Calu3 (cell line): ENCODE measurements around the gene DUSP7. TPM values are rescaled to one million over a fixed set of nuclear protein-coding genes. Genes with fewer than 3 reads are reported as not detected.

Experiments used
- BruUV-seq: library from RNA; stranded (reverse); fragments of 400-500 nt; replicated peaks from 2 replicates; lab custom pipeline; 2021; lab: Mats Ljungman, UMichigan
- CTCF ChIA-PET: fragments of 300-600 bp; sonication (Branson Sonifier 250); formaldehyde crosslinking; loops from one replicate; lab custom pipeline; 2022; ENCODE audit warnings: antibody characterized with exemption; lab: Charles Lee
- DNase-seq: peaks from one replicate; pipeline ENCODE4 v3.0.0; 2022
- H3K27ac Mint-ChIP-seq: one replicate; pipeline ENCODE4 v1.8.0; 2022; ENCODE audit warnings: mixed read lengths; ENCODE audit not compliant: unreplicated experiment
- H3K27me3 Mint-ChIP-seq: one replicate; pipeline ENCODE4 v1.8.0; 2022; ENCODE audit warnings: mixed read lengths; ENCODE audit not compliant: unreplicated experiment
- H3K36me3 Mint-ChIP-seq: one replicate; pipeline ENCODE4 v1.8.0; 2022; ENCODE audit warnings: mild to moderate bottlenecking, moderate library complexity, mixed read lengths; ENCODE audit not compliant: insufficient read depth, unreplicated experiment
- H3K4me1 Mint-ChIP-seq: one replicate; pipeline ENCODE4 v1.8.0; 2022; ENCODE audit warnings: mild to moderate bottlenecking, low read depth, mixed read lengths; ENCODE audit not compliant: unreplicated experiment
- H3K4me3 Mint-ChIP-seq: one replicate; pipeline ENCODE4 v1.8.0; 2022; ENCODE audit warnings: mild to moderate bottlenecking, low read depth, moderate library complexity, mixed read lengths; ENCODE audit not compliant: unreplicated experiment
- H3K9me3 Mint-ChIP-seq: one replicate; pipeline ENCODE4 v1.8.0; 2022; ENCODE audit warnings: low read depth, mixed read lengths; ENCODE audit not compliant: unreplicated experiment
- intact Hi-C: fragments of 100-400 bp; cut with micrococcal nuclease; formaldehyde crosslinking; loops from one replicate; pipeline ENCODE4 v1.10.0; 2022; ENCODE audit not compliant: unreplicated experiment
- total RNA-seq: library from RNA; stranded (reverse); gene quantifications from 2 replicates; pipeline ENCODE4 v1.2.3, GENCODE V29; 2022
- TF ChIP-seq, protein P1 (sequence below): fragments of 200-600 bp; IDR thresholded peaks from one replicate; pipeline ENCODE4 v1.8.0; 2022; ENCODE audit warnings: antibody characterized with exemption; ENCODE audit not compliant: unreplicated experiment

DUSP7 gene
- total RNA-seq, 1 experiment from 2014 or later = 7.7 TPM

DNA sequence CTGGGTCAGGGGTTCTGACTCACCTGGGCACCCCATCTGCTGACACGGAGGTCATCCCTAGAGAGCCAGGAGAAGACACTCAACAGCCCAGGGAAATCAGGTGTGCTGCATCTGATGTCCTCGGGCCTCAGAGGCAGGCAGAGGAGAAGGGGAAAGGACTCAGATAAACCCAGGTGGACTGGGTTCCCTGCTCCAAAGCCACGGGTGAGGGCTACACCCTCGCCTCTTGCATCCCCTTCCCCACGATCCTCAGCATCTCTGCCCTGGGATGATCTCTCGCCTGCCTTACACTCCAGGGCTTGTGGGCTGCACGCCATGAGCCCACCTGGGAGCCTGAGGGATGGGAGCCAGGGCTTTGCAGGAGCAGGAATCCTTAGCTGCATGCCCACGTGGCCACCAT is 8.2 kb upstream of the DUSP7 start:
- intact Hi-C loops = no loop called here
- no peak overlapping the region for H3K27ac Mint-ChIP-seq
- TF ChIP-seq, protein P1, sequence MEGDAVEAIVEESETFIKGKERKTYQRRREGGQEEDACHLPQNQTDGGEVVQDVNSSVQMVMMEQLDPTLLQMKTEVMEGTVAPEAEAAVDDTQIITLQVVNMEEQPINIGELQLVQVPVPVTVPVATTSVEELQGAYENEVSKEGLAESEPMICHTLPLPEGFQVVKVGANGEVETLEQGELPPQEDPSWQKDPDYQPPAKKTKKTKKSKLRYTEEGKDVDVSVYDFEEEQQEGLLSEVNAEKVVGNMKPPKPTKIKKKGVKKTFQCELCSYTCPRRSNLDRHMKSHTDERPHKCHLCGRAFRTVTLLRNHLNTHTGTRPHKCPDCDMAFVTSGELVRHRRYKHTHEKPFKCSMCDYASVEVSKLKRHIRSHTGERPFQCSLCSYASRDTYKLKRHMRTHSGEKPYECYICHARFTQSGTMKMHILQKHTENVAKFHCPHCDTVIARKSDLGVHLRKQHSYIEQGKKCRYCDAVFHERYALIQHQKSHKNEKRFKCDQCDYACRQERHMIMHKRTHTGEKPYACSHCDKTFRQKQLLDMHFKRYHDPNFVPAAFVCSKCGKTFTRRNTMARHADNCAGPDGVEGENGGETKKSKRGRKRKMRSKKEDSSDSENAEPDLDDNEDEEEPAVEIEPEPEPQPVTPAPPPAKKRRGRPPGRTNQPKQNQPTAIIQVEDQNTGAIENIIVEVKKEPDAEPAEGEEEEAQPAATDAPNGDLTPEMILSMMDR = no peak

GRCh38 chr3:52063026-52063723 is 6.8 kb upstream of the DUSP7 start:
- no peak for DNase-seq
- Mint-ChIP-seq H3K36me3 (peaks cover 18% of the 10 kb centered on the region), H3K9me3 (no peaks in the 10 kb centered on the region), H3K4me3 (no peak overlapping the region), H3K4me1 (peaks cover 32% of the 10 kb centered on the region), H3K27me3 (no peaks in the 10 kb centered on the region), H3K27ac (no peak overlapping the region)
- CTCF ChIA-PET = interaction anchor here (0.7 to 1.1 kb wide), 2 partner anchors 25 to 58 kb away, joined by 3 read pairs; no protein-coding TSS in a partner anchor
- intact Hi-C loops = no loop called here
- TF ChIP-seq, protein P1 = no peak
- no TSS peak for BruUV-seq

More for the DNA sequence above, 8.2 kb upstream of the DUSP7 start:
- Mint-ChIP-seq H3K36me3 (peaks cover 18% of the 10 kb centered on the region), H3K9me3 (no peaks in the 10 kb centered on the region), H3K27me3 (no peaks in the 10 kb centered on the region), H3K4me1 (peaks cover 32% of the 10 kb centered on the region), H3K4me3 (no peak overlapping the region)
- no TSS peak for BruUV-seq
- CTCF ChIA-PET = no interaction called here
- no peak for DNase-seq

DNA sequence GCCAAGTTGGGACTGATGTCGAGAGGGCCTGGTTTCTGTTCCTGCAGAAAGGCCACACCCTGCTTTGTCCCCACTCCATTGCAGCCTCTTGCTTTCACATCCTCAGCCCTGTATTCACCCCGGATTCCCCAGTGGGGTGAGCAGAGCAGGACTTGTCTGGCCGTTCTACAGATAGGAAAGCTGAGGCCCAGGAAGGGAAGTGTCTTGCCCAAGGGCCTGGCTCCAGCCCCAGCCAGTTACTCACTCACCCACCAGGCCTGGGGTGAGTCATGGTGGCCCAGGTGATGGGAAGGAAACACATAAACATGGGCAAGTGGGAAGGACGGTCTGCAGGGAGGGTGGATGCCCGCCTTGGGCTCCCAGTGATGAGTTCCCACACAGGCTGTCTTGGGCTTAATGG is 6.1 kb upstream of the DUSP7 start:
- Mint-ChIP-seq H3K27ac (no peak overlapping the region), H3K4me1 (peaks cover 32% of the 10 kb centered on the region), H3K9me3 (no peaks in the 10 kb centered on the region), H3K36me3 (peaks cover 20% of the 10 kb centered on the region), H3K4me3 (no peak overlapping the region), H3K27me3 (no peaks in the 10 kb centered on the region)
- intact Hi-C loops = no loop called here
- DNase-seq = peak; percentile 70
- TF ChIP-seq, protein P1 = no peak
- no TSS peak for BruUV-seq
- CTCF ChIA-PET = interaction anchor here (1.1 kb wide), 1 partner anchor 57 kb away, joined by 3 read pairs; no protein-coding TSS in a partner anchor

- H3K27ac Mint-ChIP-seq = no peak overlapping the region
Measured at GRCh38 chr3:52061121-52061910, 4.9 kb upstream of the DUSP7 start.

More at GRCh38 chr3:52061121-52061910, 4.9 kb upstream of the DUSP7 start:
- Mint-ChIP-seq H3K36me3 (peaks cover 27% of the 10 kb centered on the region), H3K27me3 (no peaks in the 10 kb centered on the region), H3K4me1 (peaks cover 32% of the 10 kb centered on the region), H3K4me3 (no peak overlapping the region), H3K9me3 (no peaks in the 10 kb centered on the region)
- BruUV-seq = no TSS peak
- CTCF ChIA-PET = no interaction called here
- DNase-seq = no peak
- TF ChIP-seq, protein P1 = no peak
- intact Hi-C loops = no loop called here
